HG02798 (cell line): Measurements from ENCODE around the gene LRCH1.

Source experiments
- ATAC-seq: cut with Tn5 transposase; IDR thresholded peaks from one replicate; pipeline ENCODE4 v1.9.1; 2021; ENCODE audit warnings: mild to moderate bottlenecking; ENCODE audit not compliant: unreplicated experiment, poor library complexity

LRCH1 gene

GRCh38 chr13:46629811-46630413 lies 76.9 kb downstream of the LRCH1 start:
- no peak for ATAC-seq

DNA sequence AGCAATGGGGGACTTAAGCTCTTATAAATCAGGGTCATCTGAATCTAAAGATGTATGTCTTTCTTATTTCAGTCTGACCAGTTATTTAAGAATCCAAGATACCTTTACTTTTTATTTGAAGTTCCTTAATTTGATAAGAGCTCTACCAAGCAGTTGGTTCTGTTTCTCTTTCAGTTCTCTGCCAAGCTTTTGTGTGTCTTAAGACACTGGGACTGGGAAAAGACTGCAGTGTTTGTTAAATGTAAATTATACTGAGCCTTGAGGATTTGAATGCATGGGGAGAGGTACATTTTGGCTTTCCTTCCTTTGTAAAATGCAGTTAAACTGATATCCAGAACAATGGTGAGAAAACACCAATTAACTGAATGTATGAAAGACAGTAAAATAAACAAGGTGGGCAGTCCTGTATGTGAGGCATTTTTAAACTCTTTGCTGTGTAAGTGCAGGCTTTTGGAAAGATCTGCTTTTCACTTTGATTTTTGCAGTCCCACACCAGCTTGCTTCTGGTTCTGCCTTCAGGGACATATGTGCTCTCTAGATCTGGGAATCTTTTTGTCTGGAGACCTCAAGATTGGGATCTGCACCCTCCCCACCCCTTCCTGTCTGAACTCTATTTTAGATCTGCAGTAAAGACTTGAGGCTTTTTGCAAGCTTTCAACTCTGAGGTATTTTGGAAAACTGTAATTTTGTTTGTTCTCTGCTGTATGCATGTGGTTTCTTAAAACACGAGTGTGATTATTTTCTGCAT lies 77.6 kb downstream of the LRCH1 start:
- ATAC-seq: no peak

DNA sequence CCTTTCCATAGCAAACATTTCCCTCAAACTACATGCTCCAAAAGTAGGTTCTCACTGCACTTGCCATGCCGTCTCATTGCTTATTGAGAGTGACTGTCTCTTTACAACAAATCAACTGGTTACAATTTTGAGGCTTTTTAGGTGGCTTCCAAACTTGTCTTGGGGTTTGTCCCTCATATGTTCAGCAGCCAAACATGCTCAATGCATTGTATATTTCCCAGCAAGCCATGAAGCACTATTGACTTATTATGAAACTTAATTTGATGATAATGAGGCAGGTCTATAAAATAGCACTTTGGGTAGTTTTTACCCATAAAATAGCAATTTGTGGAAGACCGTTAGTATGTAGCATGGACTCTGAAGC lies 78.2 kb downstream of the LRCH1 start:
- no peak for ATAC-seq

GRCh38 chr13:46632176-46632575 lies 79.2 kb downstream of the LRCH1 start:
- no peak for ATAC-seq

- ATAC-seq: no peak
Observed at GRCh38 chr13:46633416-46633815, 80.4 kb downstream of the LRCH1 start.

GRCh38 chr13:46636451-46636850 lies 83.5 kb downstream of the LRCH1 start:
- ATAC-seq: no peak

DNA sequence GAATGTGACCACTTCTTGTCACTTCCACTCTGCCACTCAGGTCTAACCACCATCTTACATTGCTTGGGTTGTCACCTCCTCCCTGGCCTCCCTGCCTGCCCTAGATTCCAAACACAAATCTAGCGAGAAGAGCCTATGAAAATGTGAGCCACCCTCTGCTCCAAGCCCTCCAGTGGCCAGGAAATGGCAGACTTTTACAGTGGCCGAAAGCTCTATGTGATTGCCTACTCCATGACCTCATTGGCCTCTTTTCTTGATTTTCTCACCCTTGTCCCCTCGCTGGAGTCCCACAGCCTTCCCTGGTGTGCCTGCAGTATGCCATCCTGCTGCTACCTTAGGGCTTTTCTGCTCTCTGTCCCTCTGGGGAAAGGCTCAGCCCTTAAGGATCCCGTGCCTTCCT lies 84.2 kb downstream of the LRCH1 start:
- ATAC-seq: no peak

DNA sequence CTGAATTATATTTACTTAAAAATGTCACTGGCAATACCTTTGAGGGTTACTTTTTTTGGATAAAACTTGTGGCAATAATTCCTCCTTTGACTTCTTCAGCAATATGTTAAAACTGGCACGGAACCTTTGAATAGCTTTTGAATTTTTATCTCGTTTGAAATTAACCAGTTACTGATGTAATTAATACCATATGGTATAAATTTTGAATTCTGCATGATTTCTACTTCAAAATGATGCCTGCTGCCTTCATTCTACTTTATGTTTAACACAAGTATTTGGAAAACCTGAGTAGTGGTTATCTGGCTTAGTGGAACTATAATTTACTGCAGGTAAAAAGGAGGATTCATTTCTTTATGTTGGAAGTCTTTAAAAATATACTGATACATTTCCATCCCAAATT lies 85.3 kb downstream of the LRCH1 start:
- ATAC-seq: no peak

DNA sequence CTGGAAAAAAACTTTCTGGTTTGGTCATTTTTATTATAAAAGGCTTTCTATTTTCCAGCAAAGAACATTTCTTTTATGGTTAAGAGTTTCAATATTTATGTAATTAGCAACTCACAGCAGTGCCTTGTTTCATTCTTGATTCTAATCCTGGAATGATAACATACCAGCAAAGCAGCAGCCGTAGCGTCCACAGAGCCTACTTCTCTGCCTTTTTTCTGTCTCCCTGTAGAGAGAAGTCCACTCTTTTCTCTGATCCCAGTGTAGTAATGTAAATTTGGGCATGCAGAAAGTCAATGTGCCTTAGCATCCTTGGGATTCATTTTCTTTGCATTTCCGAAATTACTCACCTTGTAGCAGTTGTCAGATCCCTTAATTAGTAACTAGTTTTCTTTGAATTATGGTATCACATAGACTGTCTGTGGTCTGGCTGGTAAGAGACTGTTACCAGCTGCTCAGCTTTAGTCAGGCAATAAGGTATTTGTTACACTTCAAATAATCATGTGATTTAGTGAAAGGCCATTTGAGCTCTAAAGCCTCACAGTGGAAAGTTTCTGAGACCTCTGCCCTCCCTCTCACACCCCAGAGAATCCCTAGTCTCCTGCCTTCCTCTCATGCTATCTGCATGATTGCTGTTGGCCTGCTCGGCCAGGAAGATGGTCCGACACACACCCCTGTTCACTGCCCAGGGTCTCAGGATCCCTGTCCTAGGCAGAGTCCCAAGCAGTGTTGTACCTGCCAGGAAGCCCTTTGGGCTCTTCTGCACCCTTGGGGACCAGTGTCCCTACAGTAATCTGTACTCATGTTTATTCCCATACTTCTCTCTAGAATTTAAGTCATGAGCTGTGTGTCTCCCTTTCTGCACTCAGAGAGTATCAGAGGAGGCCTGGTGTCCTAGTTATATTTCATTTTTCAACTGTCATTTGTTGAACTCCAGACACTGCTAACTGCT lies 86.3 kb downstream of the LRCH1 start:
- peak; percentile 92 for ATAC-seq

DNA sequence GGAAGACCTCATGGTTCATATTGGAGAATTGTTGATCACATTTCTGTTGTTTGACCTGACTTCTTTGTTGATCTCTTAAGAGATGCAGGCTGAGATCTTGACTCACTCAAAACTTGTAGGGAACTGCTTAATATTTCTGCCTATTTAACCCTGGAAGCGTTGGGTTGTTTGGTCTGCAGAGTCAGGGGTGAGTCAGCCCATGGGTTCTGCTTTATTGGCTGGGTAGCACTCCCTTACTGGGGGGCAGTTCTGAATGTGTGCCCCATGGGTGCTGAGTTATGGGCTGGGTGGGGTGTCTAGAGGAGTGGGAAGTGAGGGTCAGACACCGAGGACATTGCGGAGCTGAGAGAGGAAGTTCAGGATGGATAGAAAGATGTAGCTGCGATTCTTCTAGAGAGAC lies 87.9 kb downstream of the LRCH1 start:
- no peak for ATAC-seq

DNA sequence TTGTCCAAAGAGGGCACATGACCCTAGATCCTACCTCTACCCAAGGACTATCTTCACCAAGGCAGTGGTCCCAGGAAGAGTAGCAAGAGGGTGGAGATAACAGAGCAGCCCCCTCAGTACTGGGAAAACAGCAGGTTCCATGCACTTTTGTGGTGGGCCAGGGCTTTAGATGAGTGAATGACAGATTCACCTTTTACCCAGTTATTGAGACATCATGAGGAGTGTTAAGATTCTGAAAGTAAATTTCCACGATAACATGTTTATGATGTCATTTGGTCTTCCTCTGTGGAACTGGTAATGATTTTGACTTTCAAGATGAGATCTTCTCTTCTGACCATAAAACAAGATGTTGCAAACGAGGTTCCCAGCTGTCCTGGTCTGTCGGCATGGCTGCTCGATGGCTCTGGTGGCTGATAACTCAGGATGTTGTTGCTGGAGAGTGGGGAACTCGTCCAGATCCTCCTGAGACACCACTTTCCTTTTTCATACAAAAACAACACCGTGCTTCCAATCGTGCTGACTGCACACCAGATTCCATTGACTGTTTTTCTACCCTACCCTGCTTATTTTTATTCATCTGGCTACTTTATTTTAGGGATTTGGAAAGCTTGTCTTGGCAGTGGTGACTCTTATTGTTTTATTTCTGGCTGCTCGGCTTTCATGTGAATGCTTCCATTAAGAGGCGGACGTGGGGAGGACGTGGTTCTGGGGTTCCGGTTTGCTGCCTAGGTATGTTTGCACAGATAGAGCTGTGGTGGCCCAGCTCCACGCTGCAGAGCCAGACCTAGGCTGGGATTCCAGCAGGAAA lies 88.5 kb downstream of the LRCH1 start:
- no peak for ATAC-seq

DNA sequence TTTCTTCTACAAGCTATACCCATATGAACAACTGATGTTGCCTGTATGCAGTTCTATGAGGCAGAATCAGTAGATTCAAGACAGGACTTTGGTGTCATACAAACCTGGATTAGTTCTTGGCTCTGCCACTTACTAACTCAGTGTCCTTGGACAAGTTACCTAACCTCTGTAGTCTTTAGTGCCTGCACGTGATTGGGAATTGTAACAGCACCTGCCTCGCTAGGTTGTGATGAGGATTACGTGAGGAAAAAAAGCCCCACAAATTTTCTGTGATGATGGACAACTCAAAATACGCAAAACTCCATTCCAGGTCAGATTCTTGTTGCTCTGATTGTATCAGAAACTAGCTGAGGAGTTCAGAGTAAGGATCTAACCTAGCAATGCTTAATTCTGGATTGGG lies 89.3 kb downstream of the LRCH1 start:
- no peak for ATAC-seq

GRCh38 chr13:46643165-46643777 lies 90.3 kb downstream of the LRCH1 start:
- ATAC-seq: no peak

DNA sequence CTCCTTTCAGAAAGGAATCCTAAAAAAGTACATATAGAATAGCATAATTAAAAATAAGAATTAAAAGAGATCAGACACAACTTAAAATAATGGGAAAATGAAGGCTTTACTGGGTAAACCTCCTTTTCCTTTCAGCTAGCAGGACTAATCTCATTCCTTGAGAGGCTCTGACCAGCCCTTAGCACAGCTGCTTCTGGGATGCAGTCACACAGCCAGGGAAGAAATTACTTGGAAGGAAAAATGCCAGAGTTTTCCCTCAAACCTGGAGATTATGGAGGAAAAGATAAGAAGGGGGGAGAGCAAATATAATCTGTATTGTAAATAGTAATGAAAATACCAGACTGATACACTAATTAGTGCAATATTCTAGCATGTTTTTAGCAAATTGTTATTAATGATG lies 91.8 kb downstream of the LRCH1 start:
- ATAC-seq: no peak

DNA sequence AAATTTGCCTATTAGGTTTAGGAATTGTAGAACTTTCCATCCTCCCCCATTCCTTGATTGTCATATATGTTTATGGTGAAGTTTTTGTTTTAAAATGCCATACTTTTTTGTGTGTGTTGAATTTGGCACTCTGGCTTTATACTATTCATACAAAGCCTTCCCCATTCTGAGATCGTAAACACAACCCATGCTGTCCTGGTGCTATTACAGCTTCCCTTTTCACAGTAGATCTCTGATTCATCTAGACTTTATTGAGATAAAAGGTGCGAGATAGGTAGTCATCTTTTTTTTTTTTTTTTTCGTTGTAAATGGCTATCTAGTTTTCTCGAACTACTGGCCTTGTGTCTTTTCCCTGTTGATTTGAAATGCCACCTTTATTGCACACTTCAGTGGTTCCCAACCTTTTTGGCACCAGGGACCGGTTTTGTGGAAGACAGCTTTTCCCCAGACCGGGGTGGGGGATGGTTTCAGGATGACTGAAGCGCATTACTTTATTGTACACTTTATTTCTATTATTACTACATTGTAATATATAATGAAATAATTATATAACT lies 94.6 kb downstream of the LRCH1 start:
- no peak for ATAC-seq

- ATAC-seq: peak; percentile 93
Observed at GRCh38 chr13:46648166-46648607, 95.2 kb downstream of the LRCH1 start.

DNA sequence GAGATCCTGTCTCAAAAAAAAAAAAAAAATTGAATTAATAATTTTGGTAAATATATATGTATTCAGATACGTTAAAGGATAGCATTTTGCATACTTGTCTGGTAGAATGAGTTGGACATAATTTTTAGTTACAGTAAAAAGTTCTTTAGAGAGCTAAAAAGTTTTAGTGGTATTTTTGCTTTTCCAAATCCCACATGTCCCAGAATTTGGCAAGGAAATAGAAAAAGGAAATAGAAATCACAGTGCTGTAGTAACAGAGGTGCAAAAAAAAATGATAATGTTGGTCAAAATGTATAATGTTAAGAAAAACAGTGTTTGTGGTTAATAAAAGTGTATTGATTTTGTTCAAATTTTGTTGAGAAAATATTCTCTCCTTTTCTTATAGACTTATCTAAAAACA lies 96.8 kb downstream of the LRCH1 start:
- ATAC-seq: no peak

DNA sequence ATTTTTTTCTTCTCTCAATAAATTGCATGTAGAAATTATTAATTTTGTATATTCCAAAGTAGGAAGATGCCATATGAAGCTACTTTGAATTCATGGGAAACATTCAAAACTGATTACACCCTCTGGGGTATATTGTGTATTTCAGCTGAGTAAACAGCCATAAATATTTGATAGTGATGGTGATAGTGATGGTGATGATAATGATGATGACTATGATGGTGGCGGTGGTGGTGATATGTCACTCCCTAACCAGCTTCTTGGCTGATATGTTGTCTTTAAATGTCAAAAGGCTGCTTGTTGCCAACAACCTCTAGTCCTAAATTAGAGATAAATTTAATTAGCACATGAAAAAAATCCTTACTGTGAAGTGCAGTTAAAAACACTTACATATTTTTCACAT lies 102.0 kb downstream of the LRCH1 start:
- ATAC-seq: no peak

GRCh38 chr13:46655377-46656180 lies 102.6 kb downstream of the LRCH1 start:
- no peak for ATAC-seq
